Stimulated activated CD8-positive, alpha-beta memory T cell treated with anti-CD3 and anti-CD28 coated beads, Interleukin-2, amount 100 ng/mL, for 48 hours (primary cell): Measurements from ENCODE around the gene CYP3A5.
"Not testable (repeated sequence)": the region's sequence is repeated elsewhere in the genome, so short reads cannot be mapped to it uniquely, and the experiment has no call there.

Experiments
- DNase-seq, 2 donors: peaks; one replicate each; pipeline ENCODE4 v3.0.0-alpha.2; 2020; ENCODE audit warnings: low read depth in 2 of 2

Gene CYP3A5

GRCh38 chr7:99685871-99686608, 6.2 kb upstream of the CYP3A5 start:
- DNase-seq, result not testable (repeated sequence)

GRCh38 chr7:99685129-99685758, 5.4 kb upstream of the CYP3A5 start:
- DNase-seq, result no peak

GRCh38 chr7:99679032-99679399, 780 bp downstream of the CYP3A5 start:
- DNase-seq, result no peak

- no peak for DNase-seq
Observed at GRCh38 chr7:99677648-99678045, 2.1 kb downstream of the CYP3A5 start.

GRCh38 chr7:99677013-99677647, 2.7 kb downstream of the CYP3A5 start:
- DNase-seq, result no peak

GRCh38 chr7:99674995-99675742, 4.6 kb downstream of the CYP3A5 start:
- DNase-seq, result no peak

GRCh38 chr7:99672573-99672972, 7.2 kb downstream of the CYP3A5 start:
- DNase-seq, result no peak

GRCh38 chr7:99669782-99670181, 10.0 kb downstream of the CYP3A5 start:
- no peak for DNase-seq

GRCh38 chr7:99668541-99668940, 11.3 kb downstream of the CYP3A5 start:
- no peak for DNase-seq

- no peak for DNase-seq
Observed at GRCh38 chr7:99667179-99667578, 12.6 kb downstream of the CYP3A5 start.

GRCh38 chr7:99666013-99666395, 13.8 kb downstream of the CYP3A5 start:
- DNase-seq, result no peak

- DNase-seq, result no peak
Observed at GRCh38 chr7:99665312-99666012, 14.3 kb downstream of the CYP3A5 start.

- not testable (repeated sequence) for DNase-seq
Observed at GRCh38 chr7:99657879-99658278, 21.9 kb downstream of the CYP3A5 start.

- DNase-seq, result not testable (repeated sequence)
Observed at GRCh38 chr7:99654626-99655025, 25.2 kb downstream of the CYP3A5 start.

GRCh38 chr7:99653754-99654153, 26.0 kb downstream of the CYP3A5 start:
- no peak for DNase-seq

GRCh38 chr7:99653269-99653668, 26.5 kb downstream of the CYP3A5 start:
- not testable (repeated sequence) for DNase-seq

GRCh38 chr7:99652671-99653070, 27.1 kb downstream of the CYP3A5 start:
- DNase-seq, result no peak

- no peak for DNase-seq
Observed at GRCh38 chr7:99651290-99651689, 28.5 kb downstream of the CYP3A5 start.

GRCh38 chr7:99648843-99649242, 31.0 kb downstream of the CYP3A5 start:
- DNase-seq, result no peak

GRCh38 chr7:99645590-99645989, 34.2 kb downstream of the CYP3A5 start:
- no peak for DNase-seq

GRCh38 chr7:99644431-99644830, 35.4 kb downstream of the CYP3A5 start:
- DNase-seq, result no peak

GRCh38 chr7:99643464-99643863, 36.3 kb downstream of the CYP3A5 start:
- no peak for DNase-seq
